Measurements from ENCODE around the gene C2CD4C.

DNA sequence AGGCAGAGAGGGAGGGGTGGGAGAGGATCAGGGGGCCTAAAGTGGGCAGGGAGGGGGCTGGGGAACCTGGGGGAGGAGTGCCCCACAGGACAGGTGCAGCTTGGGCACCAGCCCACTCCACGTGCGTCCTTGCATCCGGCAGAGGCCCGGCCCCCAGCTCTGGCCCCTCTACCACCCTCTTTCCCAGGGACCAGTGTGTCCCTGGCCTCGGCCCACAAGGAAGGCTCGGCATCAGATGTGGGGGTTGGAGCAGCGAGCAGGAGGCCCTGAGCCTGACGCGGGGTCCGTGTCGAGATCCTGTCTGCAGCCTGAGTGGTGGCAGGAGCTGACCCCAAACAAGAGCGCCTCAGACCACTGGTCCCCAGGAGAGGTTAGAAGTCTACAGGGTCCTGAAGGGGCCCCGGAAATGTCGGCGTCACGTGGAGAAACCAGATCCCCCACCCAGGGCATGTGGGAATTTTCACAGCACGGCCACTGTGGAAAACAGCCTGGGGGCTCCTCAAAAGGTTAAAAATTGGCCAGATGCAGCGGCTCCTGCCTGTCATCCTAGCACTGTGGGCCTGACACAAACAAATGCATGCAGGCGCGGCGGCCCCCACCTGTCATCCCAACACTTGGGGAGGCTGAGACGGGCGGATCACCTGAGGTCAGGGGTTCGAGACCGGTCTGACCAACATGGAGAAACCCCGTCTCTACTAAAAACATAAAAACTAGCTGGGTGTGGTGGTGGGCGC lies 30.4 kb upstream of the C2CD4C start:
- no peak for TF ChIP-seq POLR2A (IDR thresholded peaks at IDR 0.05; ENCODE audit: low read depth, low read length)
- no peak for TF ChIP-seq NR2C1 (IDR thresholded peaks at IDR 0.05)
- no peak for TF ChIP-seq BRCA1 (IDR thresholded peaks at IDR 0.05; ENCODE audit: low read depth, low read length)
- no peak for TF ChIP-seq FOXM1 (IDR thresholded peaks at IDR 0.05; ENCODE audit: low read depth, low read length)
- TF ChIP-seq, protein P1, sequence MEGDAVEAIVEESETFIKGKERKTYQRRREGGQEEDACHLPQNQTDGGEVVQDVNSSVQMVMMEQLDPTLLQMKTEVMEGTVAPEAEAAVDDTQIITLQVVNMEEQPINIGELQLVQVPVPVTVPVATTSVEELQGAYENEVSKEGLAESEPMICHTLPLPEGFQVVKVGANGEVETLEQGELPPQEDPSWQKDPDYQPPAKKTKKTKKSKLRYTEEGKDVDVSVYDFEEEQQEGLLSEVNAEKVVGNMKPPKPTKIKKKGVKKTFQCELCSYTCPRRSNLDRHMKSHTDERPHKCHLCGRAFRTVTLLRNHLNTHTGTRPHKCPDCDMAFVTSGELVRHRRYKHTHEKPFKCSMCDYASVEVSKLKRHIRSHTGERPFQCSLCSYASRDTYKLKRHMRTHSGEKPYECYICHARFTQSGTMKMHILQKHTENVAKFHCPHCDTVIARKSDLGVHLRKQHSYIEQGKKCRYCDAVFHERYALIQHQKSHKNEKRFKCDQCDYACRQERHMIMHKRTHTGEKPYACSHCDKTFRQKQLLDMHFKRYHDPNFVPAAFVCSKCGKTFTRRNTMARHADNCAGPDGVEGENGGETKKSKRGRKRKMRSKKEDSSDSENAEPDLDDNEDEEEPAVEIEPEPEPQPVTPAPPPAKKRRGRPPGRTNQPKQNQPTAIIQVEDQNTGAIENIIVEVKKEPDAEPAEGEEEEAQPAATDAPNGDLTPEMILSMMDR (IDR thresholded peaks at IDR 0.05 in 2 of 3, conservative IDR thresholded peaks at IDR 0.05 in 1 of 3; ENCODE audit: control insufficient read depth in 2 of 3, extremely low read depth in 1 of 3, insufficient read depth in 1 of 3, low read depth in 3 of 3, low read length in 3 of 3), result no peak
- TF ChIP-seq SIN3A (IDR thresholded peaks at IDR 0.05; ENCODE audit: low read depth, low read length), result no peak
- TF ChIP-seq CHD2 (IDR thresholded peaks at IDR 0.05; ENCODE audit: borderline replicate concordance, low read depth, low read length), result no peak
- TF ChIP-seq RAD21 (IDR thresholded peaks at IDR 0.05; ENCODE audit: insufficient read depth, low read depth, low read length), result no peak
- TF ChIP-seq GABPA (IDR thresholded peaks at IDR 0.05; ENCODE audit: low read depth), result no peak
- no peak for TF ChIP-seq TCF12 (IDR thresholded peaks at IDR 0.05; ENCODE audit: low read depth, low read length)
- no peak for TF ChIP-seq TBL1XR1 (IDR thresholded peaks at IDR 0.05; ENCODE audit: low read depth, low read length)
- TF ChIP-seq CBX5 (IDR thresholded peaks at IDR 0.05; ENCODE audit: low read depth), result no peak
